CD4-positive, alpha-beta T cell (primary cell): ENCODE data around the gene PANK1. TPM values are rescaled to one million over a fixed set of nuclear protein-coding genes. Genes with fewer than 3 reads are reported as not detected.

Source experiments
- ATAC-seq: fragments of 200-7000 bp; cut with Tn5 transposase; one replicate; pipeline ENCODE4 v1.10.0; 2022; ENCODE audit warnings: mild to moderate bottlenecking; ENCODE audit not compliant: poor library complexity
- CTCF ChIA-PET: fragments of 350-600 bp; sonication (Branson Sonifier 250); formaldehyde crosslinking; loops from one replicate; lab custom pipeline; 2021; ENCODE audit warnings: antibody characterized with exemption, inconsistent platforms; lab: Charles Lee
- POLR2A ChIA-PET: fragments of 350-600 bp; sonication (Branson Sonifier 250); formaldehyde crosslinking; loops from one replicate; lab custom pipeline; 2021; ENCODE audit warnings: antibody characterized with exemption, inconsistent platforms; lab: Charles Lee
- DNase-seq, 14 experiments: peaks; one replicate each; pipeline ENCODE4 v3.0.0-alpha.2; 2013 to 2020; ENCODE audit warnings: mixed read lengths in 2 of 14
- H3K27ac ChIP-seq, 2 donors: one replicate each; pipeline versions ENCODE4 v1.5.1 to v1.7.0; 2013; ENCODE audit warnings: low read length in 2 of 2, low read depth in 1 of 2, mild to moderate bottlenecking in 1 of 2
- H3K27me3 ChIP-seq, 2 experiments: 1 replicate in 1 of 2; 2 replicates in 1 of 2; pipeline versions ENCODE4 v1.6.1 to v1.7.0; 2013; ENCODE audit warnings: low read length in 2 of 2, control low read depth in 1 of 2, mild to moderate bottlenecking in 1 of 2, moderate library complexity in 1 of 2; ENCODE audit not compliant: insufficient read depth in 2 of 2, control insufficient read depth in 1 of 2
- H3K36me3 ChIP-seq: one replicate; pipeline ENCODE4 v1.6.1; 2013; ENCODE audit warnings: low read length, control low read depth; ENCODE audit not compliant: insufficient read depth
- H3K4me1 ChIP-seq: one replicate; pipeline ENCODE4 v1.6.1; 2013; ENCODE audit warnings: low read length, control low read depth; ENCODE audit not compliant: insufficient read depth
- H3K4me3 ChIP-seq: one replicate; pipeline ENCODE4 v1.5.1; 2013; ENCODE audit warnings: mild to moderate bottlenecking, low read length, moderate library complexity
- H3K9me3 ChIP-seq, 2 experiments: 1 replicate in 1 of 2; 2 replicates in 1 of 2; pipeline versions ENCODE4 v1.6.1 to v1.7.0; 2013; ENCODE audit warnings: low read length in 2 of 2, mild to moderate bottlenecking in 2 of 2, control low read depth in 1 of 2, moderate library complexity in 1 of 2; ENCODE audit not compliant: control insufficient read depth in 1 of 2, insufficient read depth in 1 of 2
- H3K27ac Mint-ChIP-seq: one replicate; pipeline ENCODE4 v1.8.0; 2020; ENCODE audit warnings: mixed read lengths
- H3K27me3 Mint-ChIP-seq: one replicate; pipeline ENCODE4 v1.8.0; 2021; ENCODE audit warnings: mixed read lengths
- H3K36me3 Mint-ChIP-seq: one replicate; pipeline ENCODE4 v1.8.0; 2021; ENCODE audit warnings: low read depth, mixed read lengths
- H3K4me1 Mint-ChIP-seq: one replicate; pipeline ENCODE4 v1.8.0; 2021; ENCODE audit warnings: low read depth, mixed read lengths
- H3K4me3 Mint-ChIP-seq: one replicate; pipeline ENCODE4 v1.8.0; 2020; ENCODE audit warnings: mild to moderate bottlenecking, mixed read lengths
- H3K9me3 Mint-ChIP-seq: one replicate; pipeline ENCODE4 v1.8.0; 2020; ENCODE audit warnings: mixed read lengths
- intact Hi-C, 2 experiments: fragments of 100-400 bp; cut with DNase I in 1 of 2; cut with micrococcal nuclease in 1 of 2; formaldehyde crosslinking; loops; one replicate each; pipeline versions ENCODE4 v1.15.1 to v1.9.0; 2023 to 2025; cut with DNase I, micrococcal nuclease
- total RNA-seq, 174 experiments: library from RNA in 2 of 174; stranded (reverse) in 2 of 174; gene quantifications; one replicate each; pipeline ENCODE4 v1.2.3 and lab custom pipeline; 2021 to 2026
- TF ChIP-seq, protein P1 (sequence below): fragments of 200-600 bp; IDR thresholded peaks from one replicate; pipeline ENCODE4 v1.8.0; 2022; ENCODE audit warnings: antibody characterized with exemption, mild to moderate bottlenecking

PANK1 gene
- total RNA-seq, 2 experiments from 2014 or later, result 0.55 to 0.61 TPM

DNA sequence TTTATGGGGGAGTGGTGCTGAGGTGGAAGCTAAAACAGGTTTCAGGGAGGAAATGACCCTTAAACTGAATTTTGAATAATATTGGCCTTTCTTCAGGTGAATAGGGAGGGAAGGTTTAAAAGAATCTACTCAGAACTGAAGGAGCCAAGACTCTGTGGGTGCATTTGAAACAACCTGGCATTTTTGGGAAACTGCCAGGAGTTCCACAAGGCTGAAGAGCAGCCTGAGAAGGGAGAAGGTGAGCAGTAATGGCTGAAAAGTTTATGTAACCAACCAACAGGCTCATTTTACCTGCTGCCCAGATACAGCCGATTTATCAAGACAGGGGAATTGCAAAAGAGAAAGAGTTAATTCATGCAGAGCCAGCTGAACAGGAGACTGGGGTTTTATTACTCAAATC is 4.0 kb upstream of the PANK1 start:
- ATAC-seq, result no peak

DNA sequence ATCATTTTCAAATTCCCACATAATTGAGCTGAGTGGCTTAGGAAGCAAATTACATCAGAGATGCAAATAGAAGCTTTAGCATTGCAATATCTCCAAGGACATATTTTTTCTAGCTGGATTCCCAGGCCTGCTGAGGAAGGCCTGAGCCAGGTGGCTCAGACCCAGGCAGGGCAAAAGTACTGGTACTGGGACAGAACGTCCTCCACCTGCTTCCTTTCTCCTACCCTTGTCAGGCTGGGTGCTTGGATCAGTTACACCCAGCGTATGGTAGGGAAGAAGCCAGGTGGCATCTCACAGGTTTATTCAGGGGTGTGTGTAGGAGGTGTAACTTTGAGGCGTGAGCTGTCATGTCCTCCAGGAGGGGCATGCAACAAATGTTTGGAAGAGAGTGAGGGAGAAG is 3.0 kb upstream of the PANK1 start:
- H3K9me3 Mint-ChIP-seq, result no peaks in the 10 kb centered on the region
- H3K4me3 Mint-ChIP-seq, result no peak overlapping the region
- no peak overlapping the region for H3K27ac Mint-ChIP-seq
- peaks cover 15% of the 10 kb centered on the region for H3K27me3 Mint-ChIP-seq
- ATAC-seq (no peak), DNase-seq (no peak)
- peaks cover 16% of the 10 kb centered on the region for H3K4me1 ChIP-seq
- no peak overlapping the region for H3K27ac ChIP-seq
- peaks cover 8% of the 10 kb centered on the region for H3K4me1 Mint-ChIP-seq
- H3K27me3 ChIP-seq, result no peaks in the 10 kb centered on the region
- H3K4me3 ChIP-seq, result no peak overlapping the region
- TF ChIP-seq, protein P1, sequence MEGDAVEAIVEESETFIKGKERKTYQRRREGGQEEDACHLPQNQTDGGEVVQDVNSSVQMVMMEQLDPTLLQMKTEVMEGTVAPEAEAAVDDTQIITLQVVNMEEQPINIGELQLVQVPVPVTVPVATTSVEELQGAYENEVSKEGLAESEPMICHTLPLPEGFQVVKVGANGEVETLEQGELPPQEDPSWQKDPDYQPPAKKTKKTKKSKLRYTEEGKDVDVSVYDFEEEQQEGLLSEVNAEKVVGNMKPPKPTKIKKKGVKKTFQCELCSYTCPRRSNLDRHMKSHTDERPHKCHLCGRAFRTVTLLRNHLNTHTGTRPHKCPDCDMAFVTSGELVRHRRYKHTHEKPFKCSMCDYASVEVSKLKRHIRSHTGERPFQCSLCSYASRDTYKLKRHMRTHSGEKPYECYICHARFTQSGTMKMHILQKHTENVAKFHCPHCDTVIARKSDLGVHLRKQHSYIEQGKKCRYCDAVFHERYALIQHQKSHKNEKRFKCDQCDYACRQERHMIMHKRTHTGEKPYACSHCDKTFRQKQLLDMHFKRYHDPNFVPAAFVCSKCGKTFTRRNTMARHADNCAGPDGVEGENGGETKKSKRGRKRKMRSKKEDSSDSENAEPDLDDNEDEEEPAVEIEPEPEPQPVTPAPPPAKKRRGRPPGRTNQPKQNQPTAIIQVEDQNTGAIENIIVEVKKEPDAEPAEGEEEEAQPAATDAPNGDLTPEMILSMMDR, result no peak
- CTCF ChIA-PET, result no interaction called here
- POLR2A ChIA-PET, result no interaction called here
- no peaks in the 10 kb centered on the region for H3K36me3 Mint-ChIP-seq
- intact Hi-C loops, result loop anchor here in 1 of 2 experiments (5.0 to 10.0 kb wide), 2 partner anchors 226 to 1227 kb away; partner anchors contain the start of gene RPP30
- no peaks in the 10 kb centered on the region for H3K36me3 ChIP-seq
- H3K9me3 ChIP-seq, result no peaks in the 10 kb centered on the region

More for the DNA sequence above, 4.0 kb upstream of the PANK1 start:
- peaks cover 15% of the 10 kb centered on the region for H3K27me3 Mint-ChIP-seq
- CTCF ChIA-PET, result no interaction called here
- no peaks in the 10 kb centered on the region for H3K9me3 Mint-ChIP-seq
- TF ChIP-seq, protein P1, result no peak
- H3K27me3 ChIP-seq, result no peaks in the 10 kb centered on the region
- peaks cover 11% of the 10 kb centered on the region for H3K4me1 ChIP-seq
- POLR2A ChIA-PET, result no interaction called here
- H3K4me3 Mint-ChIP-seq, result no peak overlapping the region
- intact Hi-C loops, result loop anchor here in 1 of 2 experiments (5.0 to 10.0 kb wide), 2 partner anchors 227 to 1226 kb away; partner anchors contain the start of gene RPP30
- H3K4me1 Mint-ChIP-seq, result peaks cover 8% of the 10 kb centered on the region
- H3K27ac Mint-ChIP-seq, result no peak overlapping the region
- H3K27ac ChIP-seq, result no peak overlapping the region
- no peak for DNase-seq
- no peaks in the 10 kb centered on the region for H3K36me3 Mint-ChIP-seq
- no peak overlapping the region for H3K4me3 ChIP-seq
- no peaks in the 10 kb centered on the region for H3K9me3 ChIP-seq
- no peaks in the 10 kb centered on the region for H3K36me3 ChIP-seq

DNA sequence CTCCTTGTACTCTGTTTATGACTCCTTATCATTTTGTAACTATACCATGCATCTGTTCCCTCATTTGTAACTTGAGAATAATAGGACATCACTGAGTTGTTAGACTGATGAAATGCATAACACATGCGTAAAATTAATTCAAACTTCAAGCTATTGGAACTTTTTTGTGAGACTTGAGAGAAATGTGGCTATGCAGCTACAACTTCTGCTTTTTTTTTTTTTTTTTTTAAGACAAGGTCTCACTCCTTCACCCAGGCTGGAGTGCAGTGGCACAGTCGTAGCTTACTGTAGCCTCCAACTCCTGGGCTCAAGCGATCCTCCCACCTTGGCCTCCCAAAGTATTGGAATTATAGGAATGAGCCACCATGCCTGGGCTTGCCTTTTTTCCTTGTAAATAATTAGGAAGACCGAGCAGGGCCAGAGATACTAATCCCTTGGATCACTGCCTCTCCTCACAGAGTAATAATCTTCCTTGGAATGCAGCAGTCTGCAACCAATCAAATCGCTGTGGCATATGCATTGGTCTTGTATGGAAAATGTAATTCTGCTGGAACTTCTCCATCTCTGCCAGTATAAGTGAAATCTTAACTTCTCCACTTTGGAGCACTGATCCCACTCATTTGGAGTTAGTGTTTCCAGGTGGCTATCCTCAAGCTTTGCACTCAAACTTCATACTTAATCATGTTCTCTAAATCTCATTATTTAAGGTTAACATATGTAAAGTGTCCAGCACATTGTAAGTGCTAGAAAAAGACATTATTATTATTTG is 2.0 kb upstream of the PANK1 start:
- H3K27ac Mint-ChIP-seq, result no peak overlapping the region
- H3K4me3 Mint-ChIP-seq, result peak overlapping the region; percentile 75
- H3K27ac ChIP-seq, result no peak overlapping the region
- peaks cover 15% of the 10 kb centered on the region for H3K27me3 Mint-ChIP-seq
- DNase-seq (no peak), ATAC-seq (no peak)
- H3K36me3 ChIP-seq, result no peaks in the 10 kb centered on the region
- no peaks in the 10 kb centered on the region for H3K9me3 ChIP-seq
- H3K4me3 ChIP-seq, result no peak overlapping the region
- peaks cover 16% of the 10 kb centered on the region for H3K4me1 ChIP-seq
- intact Hi-C loops, result loop anchor here in 1 of 2 experiments (5.0 to 10.0 kb wide), 2 partner anchors 225 to 1228 kb away; partner anchors contain the start of gene RPP30
- H3K27me3 ChIP-seq, result no peaks in the 10 kb centered on the region
- peaks cover 8% of the 10 kb centered on the region for H3K4me1 Mint-ChIP-seq
- ChIA-PET CTCF (no interaction called here), POLR2A (interaction anchor here (1.1 kb wide), 1 partner anchor 54 kb away, joined by 3 read pairs; the partner anchor contains the start of gene KIF20B)
- no peaks in the 10 kb centered on the region for H3K36me3 Mint-ChIP-seq
- H3K9me3 Mint-ChIP-seq, result no peaks in the 10 kb centered on the region
- TF ChIP-seq, protein P1, result no peak
